Measurements from ENCODE around the gene AFAP1L2. TPM values are rescaled to one million over a fixed set of nuclear protein-coding genes. Genes with fewer than 3 reads are reported as not detected.

The AFAP1L2 gene
- total RNA-seq, 2 experiments from 2014 or later: 2.3 to 8.6 TPM

GRCh38 chr10:114274616-114275453 lies 129.5 kb downstream of the AFAP1L2 start:
- intact Hi-C loops (cut with micrococcal nuclease; ENCODE audit: unreplicated experiment): no loop called here
- POLR2A ChIA-PET: no interaction called here

GRCh38 chr10:114273910-114274309 lies 130.4 kb downstream of the AFAP1L2 start:
- Histone ChIP-seq H3K4me2 (ENCODE audit: low read length) (no peak overlapping the region), H3K4me3 (ENCODE audit: low read depth, low read length, poor library complexity, severe bottlenecking) (no peak overlapping the region), H3K9me3 (ENCODE audit: low read length) (no peaks in the 10 kb centered on the region), H3K27ac (ENCODE audit: low read depth, low read length, poor library complexity, severe bottlenecking) (no peak overlapping the region), H3K9me2 (ENCODE audit: insufficient read depth, low read length) (no peaks in the 10 kb centered on the region), H3K4me1 (ENCODE audit: insufficient read depth, low read length, poor library complexity, severe bottlenecking) (no peaks in the 10 kb centered on the region), H4K20me1 (ENCODE audit: insufficient read depth, low read length) (no peaks in the 10 kb centered on the region), H3K79me2 (ENCODE audit: insufficient read depth, low read depth, low read length) (no peaks in the 10 kb centered on the region), H2AFZ (ENCODE audit: low read length) (no peak overlapping the region), H3K36me3 (ENCODE audit: insufficient read depth, low read length) (no peaks in the 10 kb centered on the region)
- intact Hi-C loops (cut with micrococcal nuclease; ENCODE audit: unreplicated experiment): no loop called here
- CTCF ChIA-PET (ENCODE audit: unreplicated experiment): no interaction called here
- TF ChIP-seq EZH2phosphoT487 (IDR thresholded peaks at IDR 0.05; ENCODE audit: borderline replicate concordance, low read depth, low read length) (no peak), CTCF (conservative IDR thresholded peaks at IDR 0.05; ENCODE audit: low read length) (no peak)
- POLR2A ChIA-PET: no interaction called here
- no TSS peak for BruUV-seq (replicated peaks)
- DNase-seq (ENCODE audit: low spot score): no peak

More at GRCh38 chr10:114274616-114275453, 129.5 kb downstream of the AFAP1L2 start:
- Histone ChIP-seq H3K36me3 (ENCODE audit: insufficient read depth, low read length) (no peaks in the 10 kb centered on the region), H3K4me3 (ENCODE audit: low read depth, low read length, poor library complexity, severe bottlenecking) (no peak overlapping the region), H3K4me1 (ENCODE audit: insufficient read depth, low read length, poor library complexity, severe bottlenecking) (no peaks in the 10 kb centered on the region), H3K4me2 (ENCODE audit: low read length) (no peak overlapping the region), H3K9me3 (ENCODE audit: low read length) (no peaks in the 10 kb centered on the region), H3K9me2 (ENCODE audit: insufficient read depth, low read length) (no peaks in the 10 kb centered on the region), H4K20me1 (ENCODE audit: insufficient read depth, low read length) (no peaks in the 10 kb centered on the region), H2AFZ (ENCODE audit: low read length) (no peak overlapping the region), H3K27ac (ENCODE audit: low read depth, low read length, poor library complexity, severe bottlenecking) (no peak overlapping the region), H3K79me2 (ENCODE audit: insufficient read depth, low read depth, low read length) (no peaks in the 10 kb centered on the region)
- DNase-seq (ENCODE audit: low spot score): no peak
- no TSS peak for BruUV-seq (replicated peaks)
- TF ChIP-seq EZH2phosphoT487 (IDR thresholded peaks at IDR 0.05; ENCODE audit: borderline replicate concordance, low read depth, low read length) (no peak), CTCF (conservative IDR thresholded peaks at IDR 0.05; ENCODE audit: low read length) (no peak)
- CTCF ChIA-PET (ENCODE audit: unreplicated experiment): no interaction called here

GRCh38 chr10:114272696-114273095 lies 131.6 kb downstream of the AFAP1L2 start:
- Histone ChIP-seq H4K20me1 (ENCODE audit: insufficient read depth, low read length) (no peaks in the 10 kb centered on the region), H3K79me2 (ENCODE audit: insufficient read depth, low read depth, low read length) (no peaks in the 10 kb centered on the region), H3K4me1 (ENCODE audit: insufficient read depth, low read length, poor library complexity, severe bottlenecking) (no peaks in the 10 kb centered on the region), H3K27ac (ENCODE audit: low read depth, low read length, poor library complexity, severe bottlenecking) (no peak overlapping the region), H3K9me2 (ENCODE audit: insufficient read depth, low read length) (no peaks in the 10 kb centered on the region), H3K36me3 (ENCODE audit: insufficient read depth, low read length) (no peaks in the 10 kb centered on the region), H3K4me2 (ENCODE audit: low read length) (no peak overlapping the region), H3K4me3 (ENCODE audit: low read depth, low read length, poor library complexity, severe bottlenecking) (no peak overlapping the region), H2AFZ (ENCODE audit: low read length) (no peak overlapping the region), H3K9me3 (ENCODE audit: low read length) (no peaks in the 10 kb centered on the region)
- no TSS peak for BruUV-seq (replicated peaks)
- no peak for DNase-seq (ENCODE audit: low spot score)
- intact Hi-C loops (cut with micrococcal nuclease; ENCODE audit: unreplicated experiment): no loop called here
- ChIA-PET CTCF (ENCODE audit: unreplicated experiment) (no interaction called here), POLR2A (interaction anchor here (0.6 kb wide), 2 partner anchors 25 to 61 kb away, joined by 3 read pairs; no protein-coding TSS in a partner anchor)
- no peak for TF ChIP-seq CTCF (conservative IDR thresholded peaks at IDR 0.05; ENCODE audit: low read length)
- no peak for TF ChIP-seq EZH2phosphoT487 (IDR thresholded peaks at IDR 0.05; ENCODE audit: borderline replicate concordance, low read depth, low read length)
